ENCODE data around the gene NARS2. TPM values are rescaled to one million over a fixed set of nuclear protein-coding genes. Genes with fewer than 3 reads are reported as not detected.

The NARS2 gene
- total RNA-seq, 4 donors from 2014 or later: 6.4 to 15.1 (median 10.4) TPM

GRCh38 chr11:78474451-78474850, 100.2 kb downstream of the NARS2 start:
- in situ Hi-C loops (cut with MboI; ENCODE audit: low pct_ligation_motif_present in 1 of 4, low pct_unique_long_range_greater_than_20kb in 1 of 4, low sequenced_read_pairs in 3 of 4) (no loop called here), intact Hi-C loops (cut with DNase I; ENCODE audit: low total_unique reads) (no loop called here)
- no peak overlapping the region for H3K4me3 ChIP-seq
- H3K4me1 ChIP-seq: no peaks in the 10 kb centered on the region
- H3K9me3 ChIP-seq: no peaks in the 10 kb centered on the region
- no peaks in the 10 kb centered on the region for H3K36me3 ChIP-seq
- TF ChIP-seq POLR2AphosphoS5 (IDR thresholded peaks at IDR 0.05) (no peak), EP300 (IDR thresholded peaks at IDR 0.05; ENCODE audit: low read depth) (no peak), POLR2A (IDR thresholded peaks at IDR 0.05) (no peak)
- TF ChIP-seq, protein P1, sequence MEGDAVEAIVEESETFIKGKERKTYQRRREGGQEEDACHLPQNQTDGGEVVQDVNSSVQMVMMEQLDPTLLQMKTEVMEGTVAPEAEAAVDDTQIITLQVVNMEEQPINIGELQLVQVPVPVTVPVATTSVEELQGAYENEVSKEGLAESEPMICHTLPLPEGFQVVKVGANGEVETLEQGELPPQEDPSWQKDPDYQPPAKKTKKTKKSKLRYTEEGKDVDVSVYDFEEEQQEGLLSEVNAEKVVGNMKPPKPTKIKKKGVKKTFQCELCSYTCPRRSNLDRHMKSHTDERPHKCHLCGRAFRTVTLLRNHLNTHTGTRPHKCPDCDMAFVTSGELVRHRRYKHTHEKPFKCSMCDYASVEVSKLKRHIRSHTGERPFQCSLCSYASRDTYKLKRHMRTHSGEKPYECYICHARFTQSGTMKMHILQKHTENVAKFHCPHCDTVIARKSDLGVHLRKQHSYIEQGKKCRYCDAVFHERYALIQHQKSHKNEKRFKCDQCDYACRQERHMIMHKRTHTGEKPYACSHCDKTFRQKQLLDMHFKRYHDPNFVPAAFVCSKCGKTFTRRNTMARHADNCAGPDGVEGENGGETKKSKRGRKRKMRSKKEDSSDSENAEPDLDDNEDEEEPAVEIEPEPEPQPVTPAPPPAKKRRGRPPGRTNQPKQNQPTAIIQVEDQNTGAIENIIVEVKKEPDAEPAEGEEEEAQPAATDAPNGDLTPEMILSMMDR (IDR thresholded peaks at IDR 0.05): no peak
- H3K27ac ChIP-seq: no peak overlapping the region
- DNase-seq: no peak
- H3K27me3 ChIP-seq: no peaks in the 10 kb centered on the region

DNA sequence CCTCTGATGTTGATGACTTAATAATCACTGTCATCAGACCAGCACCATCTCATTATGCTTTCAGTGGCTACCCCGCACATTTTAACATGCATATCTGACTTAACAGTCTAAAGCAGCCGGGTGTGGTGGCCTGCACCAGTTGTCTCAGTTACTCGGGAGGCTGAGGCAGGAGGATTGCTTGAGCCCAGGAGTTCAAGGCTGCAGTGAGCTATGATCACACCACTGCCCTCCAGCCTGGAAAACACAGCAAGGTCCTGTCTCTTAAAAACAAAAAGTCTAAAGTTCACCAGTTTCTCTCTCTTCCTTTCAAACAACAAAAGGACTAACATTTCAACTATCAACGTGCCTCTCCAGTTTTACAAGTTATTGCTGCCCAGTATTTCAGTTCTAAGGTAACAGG, 101.8 kb downstream of the NARS2 start:
- DNase-seq: no peak
- H3K9me3 ChIP-seq: no peaks in the 10 kb centered on the region
- TF ChIP-seq, protein P1 (IDR thresholded peaks at IDR 0.05): no peak
- no peak for TF ChIP-seq POLR2AphosphoS5 (IDR thresholded peaks at IDR 0.05)
- no peak for TF ChIP-seq POLR2A (IDR thresholded peaks at IDR 0.05)
- no peak for TF ChIP-seq EP300 (IDR thresholded peaks at IDR 0.05; ENCODE audit: low read depth)
- WGBS, 2 donors (ENCODE audit: low coverage in 1 of 2): 75 to 84% methylated on average over 4 of the region's 4 CpGs
- H3K4me3 ChIP-seq: no peak overlapping the region
- H3K27ac ChIP-seq: no peak overlapping the region
- no peaks in the 10 kb centered on the region for H3K27me3 ChIP-seq
- intact Hi-C loops (cut with DNase I; ENCODE audit: low total_unique reads) (no loop called here), in situ Hi-C loops (cut with MboI; ENCODE audit: low pct_ligation_motif_present in 1 of 4, low pct_unique_long_range_greater_than_20kb in 1 of 4, low sequenced_read_pairs in 3 of 4) (no loop called here)
- H3K36me3 ChIP-seq: no peaks in the 10 kb centered on the region
- H3K4me1 ChIP-seq: peaks cover 0 to 3% (median 0%) of the 10 kb centered on the region in 4 donors

DNA sequence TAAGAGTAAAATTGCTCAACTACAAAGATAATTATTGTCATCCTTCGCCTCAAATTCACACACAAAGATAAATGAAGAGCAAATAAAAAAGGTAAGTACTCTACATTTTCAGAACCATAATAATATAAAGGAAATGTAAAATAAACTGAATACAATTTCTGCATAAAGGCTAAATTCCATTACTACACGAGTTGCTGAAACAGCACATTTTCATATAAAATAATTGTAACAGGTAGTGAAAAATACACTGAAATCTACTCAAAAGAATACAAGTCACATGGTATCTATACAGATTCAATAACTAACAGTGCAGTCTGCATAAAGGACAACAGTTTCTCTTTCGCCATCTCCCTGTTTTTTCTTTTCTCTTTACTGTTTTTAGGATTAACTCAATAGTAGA, 102.3 kb downstream of the NARS2 start:
- no peak for TF ChIP-seq POLR2A (IDR thresholded peaks at IDR 0.05)
- TF ChIP-seq, protein P1 (IDR thresholded peaks at IDR 0.05): no peak
- TF ChIP-seq POLR2AphosphoS5 (IDR thresholded peaks at IDR 0.05): no peak
- TF ChIP-seq EP300 (IDR thresholded peaks at IDR 0.05; ENCODE audit: low read depth): no peak
- 93 to 98% methylated on average over 3 of the region's 3 CpGs for WGBS, 2 donors (ENCODE audit: low coverage in 1 of 2)
- Histone ChIP-seq H3K27ac (no peak overlapping the region), H3K27me3 (no peaks in the 10 kb centered on the region), H3K4me1 (peaks cover 0 to 3% (median 0%) of the 10 kb centered on the region in 4 donors), H3K4me3 (no peak overlapping the region), H3K36me3 (no peaks in the 10 kb centered on the region), H3K9me3 (no peaks in the 10 kb centered on the region)
- intact Hi-C loops (cut with DNase I; ENCODE audit: low total_unique reads): no loop called here
- in situ Hi-C loops (cut with MboI; ENCODE audit: low pct_ligation_motif_present in 1 of 4, low pct_unique_long_range_greater_than_20kb in 1 of 4, low sequenced_read_pairs in 3 of 4): no loop called here
- no peak for DNase-seq

GRCh38 chr11:78470861-78471442, 103.7 kb downstream of the NARS2 start:
- no peak for DNase-seq
- in situ Hi-C loops (cut with MboI; ENCODE audit: low pct_ligation_motif_present in 1 of 4, low pct_unique_long_range_greater_than_20kb in 1 of 4, low sequenced_read_pairs in 3 of 4) (no loop called here), intact Hi-C loops (cut with DNase I; ENCODE audit: low total_unique reads) (no loop called here)

More at GRCh38 chr11:78470861-78471442, 103.7 kb downstream of the NARS2 start:
- no peak for TF ChIP-seq EP300 (IDR thresholded peaks at IDR 0.05; ENCODE audit: low read depth)
- TF ChIP-seq POLR2AphosphoS5 (IDR thresholded peaks at IDR 0.05): no peak
- no peak for TF ChIP-seq POLR2A (IDR thresholded peaks at IDR 0.05)
- TF ChIP-seq, protein P1 (IDR thresholded peaks at IDR 0.05): no peak
- H3K27me3 ChIP-seq: no peaks in the 10 kb centered on the region
- H3K36me3 ChIP-seq: no peaks in the 10 kb centered on the region
- H3K4me1 ChIP-seq: peaks cover 0 to 3% (median 0%) of the 10 kb centered on the region in 4 donors
- no peak overlapping the region for H3K4me3 ChIP-seq
- H3K9me3 ChIP-seq: no peaks in the 10 kb centered on the region
- WGBS, 2 donors (ENCODE audit: low coverage in 1 of 2): 76 to 84% methylated on average over 3 of the region's 3 CpGs
- no peak overlapping the region for H3K27ac ChIP-seq

Measured in transverse colon (tissue), 4 donors.